SK-N-SH (cell line): ENCODE measurements around the gene CLIC1. TPM values are rescaled to one million over a fixed set of nuclear protein-coding genes. Genes with fewer than 3 reads are reported as not detected.

Experiments used
- CTCF ChIA-PET: fragments of 300-600, 350-600 bp; formaldehyde crosslinking; extraction: SDS; loops from one replicate; lab custom pipeline; 2021; lab: Yijun Ruan, JAX
- POLR2A ChIA-PET: fragments of 350-600 bp; sonication (Branson Sonifier 250); formaldehyde crosslinking; extraction: SDS; loops from one replicate; lab custom pipeline; 2020; ENCODE audit warnings: antibody characterized with exemption, inconsistent platforms; lab: Yijun Ruan, JAX
- DNase-seq: peaks from one replicate; pipeline ENCODE4 v3.0.0; 2012
- H2AFZ ChIP-seq: fragments of 200-600 bp; sonication (generic); 2 replicates; pipeline ENCODE4 v1.8.1; 2016; ENCODE audit warnings: antibody characterized with exemption, mild to moderate bottlenecking, low read depth
- H3F3A ChIP-seq: fragments of 200-600 bp; sonication (generic); replicated peaks from 2 replicates; pipeline ENCODE3; 2016; ENCODE audit warnings: antibody characterized with exemption, mild to moderate bottlenecking; ENCODE audit not compliant: insufficient read depth
- H3K27ac ChIP-seq, 2 experiments: fragments of 200-500 bp in 1 of 2; fragments of 200-600 bp in 1 of 2; sonication (Bioruptor generic) in 1 of 2; sonication (generic), shearing (Covaris generic) in 1 of 2; 2 replicates each; pipeline versions ENCODE4 v1.5.1 to v1.6.1; 2014 to 2016; ENCODE audit warnings: low read depth in 2 of 2, inconsistent platforms in 1 of 2, low read length in 1 of 2, mild to moderate bottlenecking in 1 of 2, mixed read lengths in 1 of 2
- H3K27me3 ChIP-seq: fragments of 200-600 bp; sonication (generic), shearing (Covaris generic); 2 replicates; pipeline ENCODE4 v1.6.1; 2016; ENCODE audit warnings: mixed run types; ENCODE audit not compliant: insufficient read depth
- H3K36me3 ChIP-seq, 2 experiments: fragments of 200-500 bp in 1 of 2; fragments of 200-600 bp in 1 of 2; sonication (Bioruptor generic) in 1 of 2; sonication (generic) in 1 of 2; replicated peaks in 1 of 2; 2 replicates each; pipeline versions ENCODE3 to v1.5.1; 2014 to 2016; ENCODE audit warnings: low read length in 1 of 2, mild to moderate bottlenecking in 1 of 2; ENCODE audit not compliant: insufficient read depth in 2 of 2, control insufficient read depth in 1 of 2
- H3K4me1 ChIP-seq, 2 experiments: fragments of 200-500 bp in 1 of 2; fragments of 200-600 bp in 1 of 2; sonication (Bioruptor generic) in 1 of 2; sonication (generic), shearing (Covaris generic) in 1 of 2; 2 replicates each; pipeline versions ENCODE4 v1.5.1 to v1.6.1; 2014 to 2016; ENCODE audit warnings: low read depth in 1 of 2, low read length in 1 of 2, mixed run types in 1 of 2; ENCODE audit not compliant: insufficient read depth in 2 of 2, control insufficient read depth in 1 of 2
- H3K4me2 ChIP-seq: fragments of 200-600 bp; sonication (generic), shearing (Covaris generic); 2 replicates; pipeline ENCODE4 v1.6.1; 2017; ENCODE audit warnings: mixed run types
- H3K4me3 ChIP-seq, 2 experiments: fragments of 200-500 bp in 1 of 2; fragments of 200-600 bp in 1 of 2; sonication (Bioruptor generic) in 1 of 2; sonication (generic), shearing (Covaris generic) in 1 of 2; 2 replicates each; pipeline versions ENCODE4 v1.5.1 to v1.8.1; 2014 to 2016; ENCODE audit warnings: low read depth in 2 of 2, inconsistent platforms in 1 of 2, low read length in 1 of 2, mild to moderate bottlenecking in 1 of 2, mixed read lengths in 1 of 2, moderate library complexity in 1 of 2
- H3K79me2 ChIP-seq: fragments of 200-600 bp; sonication (generic); 2 replicates; pipeline ENCODE4 v1.8.1; 2017; ENCODE audit warnings: mild to moderate bottlenecking; ENCODE audit not compliant: insufficient read depth
- H3K9ac ChIP-seq: fragments of 200-600 bp; sonication (generic); 2 replicates; pipeline ENCODE4 v1.6.1; 2017; ENCODE audit warnings: mixed run types
- H3K9me2 ChIP-seq: fragments of 200-600 bp; sonication (generic); 2 replicates; pipeline ENCODE4 v1.6.1; 2017; ENCODE audit warnings: mixed run types
- H3K9me3 ChIP-seq: fragments of 200-600 bp; sonication (generic); 2 replicates; pipeline ENCODE4 v1.6.1; 2017; ENCODE audit warnings: mixed run types, mild to moderate bottlenecking, moderate library complexity
- H4K20me1 ChIP-seq: fragments of 200-600 bp; sonication (generic); 2 replicates; pipeline ENCODE4 v1.6.1; 2017; ENCODE audit warnings: mild to moderate bottlenecking, mixed run types; ENCODE audit not compliant: insufficient read depth
- FOXJ3 ChIP-seq: sonication (generic); formaldehyde crosslinking; IDR thresholded peaks from 2 replicates; pipeline ENCODE4 v1.5.1; 2020; ENCODE audit warnings: mild to moderate bottlenecking, missing genetic modification reagents
- FOXM1 ChIP-seq: IDR thresholded peaks from 2 replicates; pipeline ENCODE4 v1.4.0; 2012; ENCODE audit warnings: low read depth, mild to moderate bottlenecking
- JUND ChIP-seq: IDR thresholded peaks from 2 replicates; pipeline ENCODE4 v1.4.0; 2012
- MAX ChIP-seq: IDR thresholded peaks from 2 replicates; pipeline ENCODE4 v1.4.0; 2012; ENCODE audit warnings: low read depth
- MEF2A ChIP-seq: IDR thresholded peaks from 2 replicates; pipeline ENCODE4 v1.4.0; 2012; ENCODE audit warnings: low read depth, borderline replicate concordance
- NFIC ChIP-seq: IDR thresholded peaks from 2 replicates; pipeline ENCODE4 v1.4.0; 2012; ENCODE audit warnings: borderline replicate concordance
- PBX3 ChIP-seq: IDR thresholded peaks from 2 replicates; pipeline ENCODE4; 2012
- RAD21 ChIP-seq: IDR thresholded peaks from 2 replicates; pipeline ENCODE4 v1.6.1; 2012; ENCODE audit warnings: mild to moderate bottlenecking, low read length
- REST ChIP-seq: IDR thresholded peaks from 2 replicates; pipeline ENCODE4 v1.6.1; 2012; ENCODE audit warnings: mild to moderate bottlenecking, low read depth, low read length, moderate library complexity
- SMC3 ChIP-seq: IDR thresholded peaks from 2 replicates; pipeline ENCODE4 v1.6.1; 2012; ENCODE audit warnings: low read depth, low read length, improper control_type of control experiment
- TAF1 ChIP-seq: IDR thresholded peaks from 2 replicates; pipeline ENCODE4 v1.6.1; 2012; ENCODE audit warnings: low read depth, mild to moderate bottlenecking, low read length, moderate library complexity, borderline replicate concordance
- WGBS: methylation state at CpG from one replicate; pipeline ENCODE4 v1.1.6; 2017; ENCODE audit warnings: low lambda C conversion rate; 5-methylcytosine and 5-hydroxymethylcytosine counted together
- polyA plus RNA-seq, 3 experiments: library from polyadenylated mRNA; depleted of rRNA; stranded (reverse); fragments of >200 nt; gene quantifications; 2 replicates each; pipeline ENCODE4 v1.2.3, GENCODE V29; 2012
- TF ChIP-seq, protein P1 (sequence below): IDR thresholded peaks from 2 replicates; pipeline ENCODE4 v1.4.0; 2012; ENCODE audit warnings: low read depth, borderline replicate concordance

The CLIC1 gene
- polyA plus RNA-seq, 1 of the 3 experiments (the other 2 are of a cell fraction), result 520 TPM

DNA sequence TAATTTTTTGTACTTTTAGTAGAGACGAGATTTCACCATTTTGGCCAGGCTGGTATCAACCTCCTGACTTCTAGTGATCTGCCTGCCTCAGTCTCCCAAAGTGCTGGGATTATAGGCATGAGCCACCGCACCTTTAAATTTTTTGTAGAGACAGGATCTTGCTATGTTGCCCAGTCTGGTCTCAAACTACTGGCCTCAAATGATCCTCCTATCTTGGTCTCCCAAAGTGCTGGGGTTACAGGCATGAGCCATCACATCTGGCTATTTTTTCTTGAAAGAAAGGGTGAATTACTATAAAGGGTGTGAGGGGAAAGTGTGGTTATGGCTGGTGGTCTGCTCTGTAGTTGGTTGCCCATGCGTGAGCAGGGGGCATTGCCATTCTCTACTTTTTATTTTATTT is 28.1 kb downstream of the CLIC1 start:
- 93% methylated on average over 3 of the region's 3 CpGs for WGBS

More for the DNA sequence above, 28.1 kb downstream of the CLIC1 start:
- no peak overlapping the region for H3K4me3 ChIP-seq
- no peaks in the 10 kb centered on the region for H3K9me2 ChIP-seq
- TF ChIP-seq TAF1 (no peak), JUND (no peak), MAX (no peak), FOXJ3 (no peak), NFIC (no peak), MEF2A (no peak), REST (no peak), RAD21 (no peak), SMC3 (no peak), FOXM1 (no peak), PBX3 (no peak)
- TF ChIP-seq, protein P1, sequence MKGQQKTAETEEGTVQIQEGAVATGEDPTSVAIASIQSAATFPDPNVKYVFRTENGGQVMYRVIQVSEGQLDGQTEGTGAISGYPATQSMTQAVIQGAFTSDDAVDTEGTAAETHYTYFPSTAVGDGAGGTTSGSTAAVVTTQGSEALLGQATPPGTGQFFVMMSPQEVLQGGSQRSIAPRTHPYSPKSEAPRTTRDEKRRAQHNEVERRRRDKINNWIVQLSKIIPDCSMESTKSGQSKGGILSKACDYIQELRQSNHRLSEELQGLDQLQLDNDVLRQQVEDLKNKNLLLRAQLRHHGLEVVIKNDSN, result no peak
- H3K9me3 ChIP-seq, result no peaks in the 10 kb centered on the region
- no peaks in the 10 kb centered on the region for H4K20me1 ChIP-seq
- H3F3A ChIP-seq, result peaks cover 12% of the 10 kb centered on the region
- H3K4me1 ChIP-seq, result no peaks in the 10 kb centered on the region; a peak in 1 of 4 replicates
- H2AFZ ChIP-seq, result no peak overlapping the region
- H3K4me2 ChIP-seq, result no peak overlapping the region
- no peaks in the 10 kb centered on the region for H3K36me3 ChIP-seq
- DNase-seq, result no peak
- H3K27me3 ChIP-seq, result no peaks in the 10 kb centered on the region
- no peak overlapping the region for H3K9ac ChIP-seq
- ChIA-PET POLR2A (no interaction called here), CTCF (interaction anchor here (1.5 kb wide), 1 partner anchor 21 kb away, joined by 5 read pairs; the partner anchor contains the start of gene DDAH2)
- no peak overlapping the region for H3K27ac ChIP-seq
- no peaks in the 10 kb centered on the region for H3K79me2 ChIP-seq
